ENCODE results near the gene KCNQ5. TPM values are rescaled to one million over a fixed set of nuclear protein-coding genes. Genes with fewer than 3 reads are reported as not detected.
A peak's percentile ranks its signal among the peaks of the same experiment; 100 is the strongest.

KCNQ5 gene
- total RNA-seq, 3 donors from 2014 or later (not counting 1 experiment from before 2014, with no cell fraction given) = 8.2 to 9.7 (median 8.7) TPM

GRCh38 chr6:73043446-73043845, 421.6 kb downstream of the KCNQ5 start:
- H3K27ac Mint-ChIP-seq = no peak overlapping the region
- Histone ChIP-seq H3K27ac (ENCODE audit: low read length) (no peak overlapping the region), H3K4me3 (ENCODE audit: low read length) (no peak overlapping the region), H3K27me3 (ENCODE audit: control insufficient read depth, insufficient read depth, low read length) (no peaks in the 10 kb centered on the region), H3K9me3 (ENCODE audit: control insufficient read depth, insufficient read depth, low read length) (no peaks in the 10 kb centered on the region), H3K4me1 (ENCODE audit: control insufficient read depth, insufficient read depth, low read length) (no peaks in the 10 kb centered on the region), H3K36me3 (ENCODE audit: control insufficient read depth, insufficient read depth, low read length) (no peaks in the 10 kb centered on the region)
- 93% methylated on average over 1 of the region's 1 CpG for WGBS (ENCODE audit: insufficient coverage)
- intact Hi-C loops (cut with micrococcal nuclease) = no loop called here
- H3K27me3 Mint-ChIP-seq (ENCODE audit: low read depth in 2 of 2) = no peaks in the 10 kb centered on the region
- no peak for ATAC-seq
- H3K4me3 Mint-ChIP-seq = no peak overlapping the region
- H3K9me3 Mint-ChIP-seq = peaks cover 2 to 3% of the 10 kb centered on the region in 2 donors
- DNase-seq = no peak
- H3K36me3 Mint-ChIP-seq = peaks cover 14% of the 10 kb centered on the region
- no peaks in the 10 kb centered on the region for H3K4me1 Mint-ChIP-seq
- TF ChIP-seq CTCF (IDR thresholded peaks at IDR 0.05) = no peak

GRCh38 chr6:73045609-73046008, 423.7 kb downstream of the KCNQ5 start:
- Mint-ChIP-seq H3K9me3 (no peaks in the 10 kb centered on the region), H3K4me1 (no peaks in the 10 kb centered on the region), H3K36me3 (no peaks in the 10 kb centered on the region), H3K4me3 (no peak overlapping the region), H3K27ac (no peak overlapping the region), H3K27me3 (ENCODE audit: low read depth in 2 of 2) (no peaks in the 10 kb centered on the region)
- H3K4me3 ChIP-seq (ENCODE audit: low read length) = no peak overlapping the region
- H3K27me3 ChIP-seq (ENCODE audit: control insufficient read depth, insufficient read depth, low read length) = no peaks in the 10 kb centered on the region
- no peaks in the 10 kb centered on the region for H3K9me3 ChIP-seq (ENCODE audit: control insufficient read depth, insufficient read depth, low read length)
- TF ChIP-seq CTCF (IDR thresholded peaks at IDR 0.05) = no peak
- 93% methylated on average over 2 of the region's 2 CpGs for WGBS (ENCODE audit: insufficient coverage)
- intact Hi-C loops (cut with micrococcal nuclease) = no loop called here
- peaks cover 5% of the 10 kb centered on the region for H3K4me1 ChIP-seq (ENCODE audit: control insufficient read depth, insufficient read depth, low read length)
- no peak overlapping the region for H3K27ac ChIP-seq (ENCODE audit: low read length)
- H3K36me3 ChIP-seq (ENCODE audit: control insufficient read depth, insufficient read depth, low read length) = no peaks in the 10 kb centered on the region
- ATAC-seq (no peak), DNase-seq (no peak)

- no peaks in the 10 kb centered on the region for H3K27me3 ChIP-seq (ENCODE audit: control insufficient read depth, insufficient read depth, low read length)
- no peaks in the 10 kb centered on the region for H3K9me3 Mint-ChIP-seq
- ATAC-seq (no peak), DNase-seq (no peak)
- no peaks in the 10 kb centered on the region for H3K36me3 ChIP-seq (ENCODE audit: control insufficient read depth, insufficient read depth, low read length)
- H3K4me3 Mint-ChIP-seq = no peak overlapping the region
- H3K4me1 ChIP-seq (ENCODE audit: control insufficient read depth, insufficient read depth, low read length) = peaks cover 14% of the 10 kb centered on the region
- H3K9me3 ChIP-seq (ENCODE audit: control insufficient read depth, insufficient read depth, low read length) = no peaks in the 10 kb centered on the region
- no peak overlapping the region for H3K4me3 ChIP-seq (ENCODE audit: low read length)
- H3K27me3 Mint-ChIP-seq (ENCODE audit: low read depth in 2 of 2) = no peaks in the 10 kb centered on the region
- no peaks in the 10 kb centered on the region for H3K4me1 Mint-ChIP-seq
- no peaks in the 10 kb centered on the region for H3K36me3 Mint-ChIP-seq
- no peak overlapping the region for H3K27ac ChIP-seq (ENCODE audit: low read length)
- no peak for TF ChIP-seq CTCF (IDR thresholded peaks at IDR 0.05)
- H3K27ac Mint-ChIP-seq = no peak overlapping the region
- intact Hi-C loops (cut with micrococcal nuclease) = no loop called here
- no CpG with 5 or more reads among the region's 2 CpGs for WGBS (ENCODE audit: insufficient coverage)
These were observed 425.9 kb downstream of the KCNQ5 start for GRCh38 chr6:73047801-73048200.

- H3K27me3 Mint-ChIP-seq (ENCODE audit: low read depth in 2 of 2) = no peaks in the 10 kb centered on the region
- TF ChIP-seq CTCF (IDR thresholded peaks at IDR 0.05) = no peak
- H3K27me3 ChIP-seq (ENCODE audit: control insufficient read depth, insufficient read depth, low read length) = no peaks in the 10 kb centered on the region
- ATAC-seq (no peak), DNase-seq (no peak)
- WGBS (ENCODE audit: insufficient coverage) = no CpG with 5 or more reads among the region's 1 CpG
- no peaks in the 10 kb centered on the region for H3K9me3 Mint-ChIP-seq
- H3K27ac Mint-ChIP-seq = no peak overlapping the region
- H3K36me3 ChIP-seq (ENCODE audit: control insufficient read depth, insufficient read depth, low read length) = no peaks in the 10 kb centered on the region
- no peaks in the 10 kb centered on the region for H3K36me3 Mint-ChIP-seq
- peaks cover 14% of the 10 kb centered on the region for H3K4me1 ChIP-seq (ENCODE audit: control insufficient read depth, insufficient read depth, low read length)
- intact Hi-C loops (cut with micrococcal nuclease) = no loop called here
- no peak overlapping the region for H3K4me3 ChIP-seq (ENCODE audit: low read length)
- peak overlapping the region; percentile 14 for H3K4me3 Mint-ChIP-seq
- H3K9me3 ChIP-seq (ENCODE audit: control insufficient read depth, insufficient read depth, low read length) = no peaks in the 10 kb centered on the region
- no peak overlapping the region for H3K27ac ChIP-seq (ENCODE audit: low read length)
- H3K4me1 Mint-ChIP-seq = no peaks in the 10 kb centered on the region
These were observed 428.2 kb downstream of the KCNQ5 start for GRCh38 chr6:73049971-73050594.
